A549 (cell line): Measurements from ENCODE around the gene REP15.

Experiments used
- CHD4 ChIP-seq: fragments of 200-600 bp; sonication (generic); IDR thresholded peaks from 2 replicates; pipeline ENCODE4 v1.6.1; 2016; ENCODE audit warnings: antibody characterized with exemption, mild to moderate bottlenecking, borderline replicate concordance
- CTCF ChIP-seq: fragments of >200 bp; sonication (Bioruptor Twin); formaldehyde crosslinking; IDR thresholded peaks from 3 replicates; pipeline ENCODE4 v1.5.1; 2016
- EP300 ChIP-seq, 2 experiments: fragments of >200 bp; sonication (Bioruptor Twin); formaldehyde crosslinking; IDR thresholded peaks; 2 replicates in 1 of 2; 3 replicates in 1 of 2; pipeline ENCODE4 v1.6.1; 2016 to 2017
- NR3C1 ChIP-seq: fragments of >200 bp; sonication (Bioruptor Twin); formaldehyde crosslinking; IDR thresholded peaks from 3 replicates; pipeline ENCODE4 v1.6.1; 2017

GRCh38 chr12:27723212-27723611 is 27.0 kb downstream of the REP15 start:
- TF ChIP-seq CHD4, result no peak
- no peak for TF ChIP-seq NR3C1
- no peak for TF ChIP-seq CTCF
- TF ChIP-seq EP300 (IDR thresholded peaks at IDR 0.05), result no peak
